MM.1S (cell line): ENCODE results near the gene HACD1.

ENCODE experiments used
- EZH2 ChIP-seq: fragments of 300-600 bp; sonication (generic); optimal IDR thresholded peaks from 2 replicates; pipeline ENCODE3; 2017; ENCODE audit warnings: low read depth, mild to moderate bottlenecking, antibody characterized with exemption, low read length, mixed read lengths
- EZH2phosphoT487 ChIP-seq: fragments of 300-600 bp; sonication (generic); IDR thresholded peaks from 2 replicates; pipeline ENCODE4 v1.6.1; 2018; ENCODE audit warnings: antibody characterized with exemption, low read length
- TF ChIP-seq, protein P1 (sequence below): fragments of 300-600 bp; sonication (generic); IDR thresholded peaks from 2 replicates; pipeline ENCODE4 v1.5.1; 2016; ENCODE audit warnings: antibody characterized with exemption, low read length, mixed read lengths

DNA sequence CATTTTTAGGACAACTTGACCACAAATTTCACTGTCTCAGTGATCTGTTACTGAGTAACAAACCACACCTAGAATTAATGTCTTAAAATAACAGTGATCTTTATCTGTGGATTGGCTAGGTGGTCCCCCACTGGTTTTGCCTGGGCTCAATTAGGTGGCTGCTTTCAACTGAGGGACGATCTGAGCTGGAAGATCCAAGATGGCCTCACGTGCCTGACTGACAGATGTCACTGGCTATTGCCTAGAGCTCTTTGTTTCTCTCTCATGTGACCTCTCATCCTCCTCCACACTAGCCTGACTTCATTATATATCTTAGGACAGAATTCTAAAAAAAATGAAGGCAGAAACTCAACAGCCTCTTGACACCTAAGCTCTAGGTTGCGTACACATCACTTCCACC lies 59.7 kb downstream of the HACD1 start:
- TF ChIP-seq, protein P1, sequence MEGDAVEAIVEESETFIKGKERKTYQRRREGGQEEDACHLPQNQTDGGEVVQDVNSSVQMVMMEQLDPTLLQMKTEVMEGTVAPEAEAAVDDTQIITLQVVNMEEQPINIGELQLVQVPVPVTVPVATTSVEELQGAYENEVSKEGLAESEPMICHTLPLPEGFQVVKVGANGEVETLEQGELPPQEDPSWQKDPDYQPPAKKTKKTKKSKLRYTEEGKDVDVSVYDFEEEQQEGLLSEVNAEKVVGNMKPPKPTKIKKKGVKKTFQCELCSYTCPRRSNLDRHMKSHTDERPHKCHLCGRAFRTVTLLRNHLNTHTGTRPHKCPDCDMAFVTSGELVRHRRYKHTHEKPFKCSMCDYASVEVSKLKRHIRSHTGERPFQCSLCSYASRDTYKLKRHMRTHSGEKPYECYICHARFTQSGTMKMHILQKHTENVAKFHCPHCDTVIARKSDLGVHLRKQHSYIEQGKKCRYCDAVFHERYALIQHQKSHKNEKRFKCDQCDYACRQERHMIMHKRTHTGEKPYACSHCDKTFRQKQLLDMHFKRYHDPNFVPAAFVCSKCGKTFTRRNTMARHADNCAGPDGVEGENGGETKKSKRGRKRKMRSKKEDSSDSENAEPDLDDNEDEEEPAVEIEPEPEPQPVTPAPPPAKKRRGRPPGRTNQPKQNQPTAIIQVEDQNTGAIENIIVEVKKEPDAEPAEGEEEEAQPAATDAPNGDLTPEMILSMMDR, result no peak
- TF ChIP-seq EZH2 (no peak), EZH2phosphoT487 (no peak)
